HEK293T (cell line): ENCODE results near the gene C2CD2.

Experiments used
- ARNT ChIP-seq: fragments of 450-650 bp; IDR thresholded peaks from 2 replicates; pipeline ENCODE4 v1.6.1; 2017; ENCODE audit warnings: mild to moderate bottlenecking
- BHLHE40 ChIP-seq: fragments of 450-650 bp; IDR thresholded peaks from 2 replicates; pipeline ENCODE4 v1.6.1; 2016; ENCODE audit warnings: mild to moderate bottlenecking, moderate library complexity, borderline replicate concordance
- ELF4 ChIP-seq: fragments of 450-650 bp; IDR thresholded peaks from 2 replicates; pipeline ENCODE4 v1.6.1; 2017; ENCODE audit warnings: antibody characterized with exemption
- FOXA1 ChIP-seq: fragments of 450-650 bp; IDR thresholded peaks from 2 replicates; pipeline ENCODE4 v1.6.1; 2016; ENCODE audit warnings: mild to moderate bottlenecking
- FOXK2 ChIP-seq: fragments of 450-650 bp; IDR thresholded peaks from 2 replicates; pipeline ENCODE4 v1.6.1; 2016; ENCODE audit warnings: mild to moderate bottlenecking
- FOXM1 ChIP-seq: fragments of 450-650 bp; IDR thresholded peaks from 2 replicates; pipeline ENCODE4 v1.6.1; 2017; ENCODE audit warnings: mild to moderate bottlenecking, borderline replicate concordance
- HDGF ChIP-seq: fragments of 450-650 bp; IDR thresholded peaks from 2 replicates; pipeline ENCODE4 v1.6.1; 2017; ENCODE audit warnings: antibody characterized with exemption, borderline replicate concordance
- SP1 ChIP-seq: fragments of 450-650 bp; IDR thresholded peaks from 2 replicates; pipeline ENCODE4 v1.6.1; 2017
- TARDBP ChIP-seq: fragments of 450-650 bp; IDR thresholded peaks from 2 replicates; pipeline ENCODE4 v1.6.1; 2016

DNA sequence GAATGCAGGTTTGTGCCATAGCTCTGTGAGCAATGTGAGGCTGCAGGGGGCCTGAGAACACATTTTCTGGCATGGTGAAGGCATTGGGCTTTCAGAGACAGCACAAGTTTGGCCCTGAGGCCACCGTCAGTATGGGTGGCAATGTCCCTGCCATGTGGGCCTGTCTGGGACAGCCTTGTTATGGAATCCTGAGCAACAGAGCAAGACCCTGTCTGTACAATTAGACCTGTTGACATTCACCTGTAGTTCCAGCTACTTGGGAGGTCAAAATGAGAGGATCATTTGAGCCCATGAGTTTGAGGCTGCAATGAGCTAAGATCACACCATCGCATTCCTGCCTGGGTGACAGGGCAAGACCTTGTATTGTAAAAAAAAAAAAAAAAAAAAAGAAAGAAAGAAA, 110.2 kb downstream of the C2CD2 start:
- no peak for TF ChIP-seq FOXK2
- TF ChIP-seq FOXM1, result no peak
- no peak for TF ChIP-seq BHLHE40
- no peak for TF ChIP-seq ELF4
- no peak for TF ChIP-seq SP1
- no peak for TF ChIP-seq TARDBP
- no peak for TF ChIP-seq FOXA1
- no peak for TF ChIP-seq HDGF
- no peak for TF ChIP-seq ARNT
